Measurements from ENCODE around the gene GTF3A. TPM values are rescaled to one million over a fixed set of nuclear protein-coding genes. Genes with fewer than 3 reads are reported as not detected.

The GTF3A gene
- total RNA-seq, 1 donor from 2014 or later = 163 TPM

- H3K27me3 ChIP-seq (ENCODE audit: control insufficient read depth, insufficient read depth, low read length) = no peaks in the 10 kb centered on the region
- peaks cover 17% of the 10 kb centered on the region for H3K36me3 ChIP-seq (ENCODE audit: control insufficient read depth, insufficient read depth, low read length)
- no peak for TF ChIP-seq CTCF (IDR thresholded peaks at IDR 0.05; ENCODE audit: insufficient read depth, low read length, severe bottlenecking)
- no peak for FAIRE-seq
- H3K4me3 ChIP-seq (ENCODE audit: low read depth, low read length) = no peak overlapping the region
- no peak for DNase-seq (ENCODE audit: low read depth)
Measured at GRCh38 chr13:27428160-27428559, 3.7 kb downstream of the GTF3A start.

GRCh38 chr13:27432180-27432579, 7.8 kb downstream of the GTF3A start:
- Histone ChIP-seq H3K27me3 (ENCODE audit: control insufficient read depth, insufficient read depth, low read length) (no peaks in the 10 kb centered on the region), H3K36me3 (ENCODE audit: control insufficient read depth, insufficient read depth, low read length) (peaks cover 19% of the 10 kb centered on the region), H3K4me3 (ENCODE audit: low read depth, low read length) (no peak overlapping the region)
- no peak for DNase-seq (ENCODE audit: low read depth)
- FAIRE-seq = no peak
- TF ChIP-seq CTCF (IDR thresholded peaks at IDR 0.05; ENCODE audit: insufficient read depth, low read length, severe bottlenecking) = no peak

- Histone ChIP-seq H3K4me3 (ENCODE audit: low read depth, low read length) (no peak overlapping the region), H3K36me3 (ENCODE audit: control insufficient read depth, insufficient read depth, low read length) (peaks cover 19% of the 10 kb centered on the region), H3K27me3 (ENCODE audit: control insufficient read depth, insufficient read depth, low read length) (no peaks in the 10 kb centered on the region)
- no peak for DNase-seq (ENCODE audit: low read depth)
- TF ChIP-seq CTCF (IDR thresholded peaks at IDR 0.05; ENCODE audit: insufficient read depth, low read length, severe bottlenecking) = no peak
- no peak for FAIRE-seq
Measured at GRCh38 chr13:27432611-27433210, 8.3 kb downstream of the GTF3A start.

- H3K4me3 ChIP-seq (ENCODE audit: low read depth, low read length) = no peak overlapping the region
- H3K36me3 ChIP-seq (ENCODE audit: control insufficient read depth, insufficient read depth, low read length) = peaks cover 6% of the 10 kb centered on the region
- DNase-seq (ENCODE audit: low read depth) = no peak
- no peak for FAIRE-seq
- no peaks in the 10 kb centered on the region for H3K27me3 ChIP-seq (ENCODE audit: control insufficient read depth, insufficient read depth, low read length)
- TF ChIP-seq CTCF (IDR thresholded peaks at IDR 0.05; ENCODE audit: insufficient read depth, low read length, severe bottlenecking) = no peak
Measured at GRCh38 chr13:27437126-27437525, 12.7 kb downstream of the GTF3A start.

- DNase-seq (ENCODE audit: low read depth) (no peak), FAIRE-seq (no peak)
- Histone ChIP-seq H3K4me3 (ENCODE audit: low read depth, low read length) (no peak overlapping the region), H3K27me3 (ENCODE audit: control insufficient read depth, insufficient read depth, low read length) (no peaks in the 10 kb centered on the region), H3K36me3 (ENCODE audit: control insufficient read depth, insufficient read depth, low read length) (peaks cover 6% of the 10 kb centered on the region)
- no peak for TF ChIP-seq CTCF (IDR thresholded peaks at IDR 0.05; ENCODE audit: insufficient read depth, low read length, severe bottlenecking)
Measured at GRCh38 chr13:27440408-27440807, 16.0 kb downstream of the GTF3A start.

- no peak for FAIRE-seq
- H3K4me3 ChIP-seq (ENCODE audit: low read depth, low read length) = no peak overlapping the region
- TF ChIP-seq CTCF (IDR thresholded peaks at IDR 0.05; ENCODE audit: insufficient read depth, low read length, severe bottlenecking) = no peak
Measured at GRCh38 chr13:27442071-27442647, 17.7 kb downstream of the GTF3A start.

More at GRCh38 chr13:27442071-27442647, 17.7 kb downstream of the GTF3A start:
- no peak for DNase-seq (ENCODE audit: low read depth)
- Histone ChIP-seq H3K27me3 (ENCODE audit: control insufficient read depth, insufficient read depth, low read length) (no peaks in the 10 kb centered on the region), H3K36me3 (ENCODE audit: control insufficient read depth, insufficient read depth, low read length) (peaks cover 5% of the 10 kb centered on the region)
